ENCODE data around the gene TSPAN13. TPM values are rescaled to one million over a fixed set of nuclear protein-coding genes. Genes with fewer than 3 reads are reported as not detected.
A peak's percentile ranks its signal among the peaks of the same experiment; 100 is the strongest.

The TSPAN13 gene
- polyA plus RNA-seq, 2 of the 4 experiments (the other 2 are of a cell fraction), result 9.6 to 40.7 TPM

GRCh38 chr7:16785846-16786245, 32.3 kb downstream of the TSPAN13 start (continued):
- TF ChIP-seq FOSL2 (IDR thresholded peaks at IDR 0.05) (no peak), FOSL2 (CRISPR knock-in tag; IDR thresholded peaks at IDR 0.05) (no peak)

- POLR2A ChIA-PET, result no interaction called here
Measured at GRCh38 chr7:16786257-16786656, 32.7 kb downstream of the TSPAN13 start.

GRCh38 chr7:16787127-16787526, 33.6 kb downstream of the TSPAN13 start:
- CTCF ChIA-PET, result interaction anchor here (2.1 kb wide), 1 partner anchor 14 kb away, joined by 7 read pairs; no protein-coding TSS in a partner anchor
- TF ChIP-seq USF2 (IDR thresholded peaks at IDR 0.05), result no peak
- TF ChIP-seq EHF (CRISPR knock-in tag; IDR thresholded peaks at IDR 0.05), result no peak
- TF ChIP-seq ESRRA (IDR thresholded peaks at IDR 0.05; ENCODE audit: borderline replicate concordance, low read length), result no peak
- no peak for TF ChIP-seq MYC (IDR thresholded peaks at IDR 0.05; ENCODE audit: borderline replicate concordance, low read length)
- no peak for ATAC-seq
- POLR2A ChIA-PET, result no interaction called here
- DNase-seq (ENCODE audit: low read depth in 1 of 2, low spot score in 1 of 2), result no peak
- FAIRE-seq, result no peak
- Histone ChIP-seq H3K4me3 (no peak overlapping the region), H3K4me2 (no peak overlapping the region), H3K27ac (no peak overlapping the region), H3K4me1 (no peaks in the 10 kb centered on the region), H3K9me3 (no peaks in the 10 kb centered on the region)
- 91% methylated on average over 1 of the region's 1 CpG for WGBS (ENCODE audit: missing lambda C conversion rate)

More at GRCh38 chr7:16786257-16786656, 32.7 kb downstream of the TSPAN13 start:
- CTCF ChIA-PET, result interaction anchor here (2.1 kb wide), 1 partner anchor 15 kb away, joined by 7 read pairs; no protein-coding TSS in a partner anchor
- Histone ChIP-seq H3K4me3 (no peak overlapping the region), H3K4me1 (no peaks in the 10 kb centered on the region), H3K9me3 (no peaks in the 10 kb centered on the region), H3K4me2 (no peak overlapping the region), H3K27ac (no peak overlapping the region)
- FAIRE-seq, result no peak
- TF ChIP-seq RFX5 (IDR thresholded peaks at IDR 0.05), result no peak
- TF ChIP-seq MAFK (IDR thresholded peaks at IDR 0.05; ENCODE audit: partially characterized antibody), result no peak
- TF ChIP-seq POLR2A (IDR thresholded peaks at IDR 0.05; ENCODE audit: low read length), result no peak
- no peak for TF ChIP-seq CHD4 (IDR thresholded peaks at IDR 0.05; ENCODE audit: borderline replicate concordance)
- TF ChIP-seq MYC (IDR thresholded peaks at IDR 0.05; ENCODE audit: borderline replicate concordance, low read length), result no peak
- no peak for TF ChIP-seq EHMT2 (IDR thresholded peaks at IDR 0.05; ENCODE audit: low read depth)
- TF ChIP-seq CEBPB (IDR thresholded peaks at IDR 0.05), result no peak
- no peak for TF ChIP-seq JUN (IDR thresholded peaks at IDR 0.05)
- no peak for TF ChIP-seq HDAC2 (IDR thresholded peaks at IDR 0.05)
- no peak for TF ChIP-seq NPAS2 (CRISPR knock-in tag; IDR thresholded peaks at IDR 0.05; ENCODE audit: borderline replicate concordance)
- no peak for TF ChIP-seq FOXS1 (CRISPR knock-in tag; IDR thresholded peaks at IDR 0.05)
- TF ChIP-seq HOXA7 (CRISPR knock-in tag; IDR thresholded peaks at IDR 0.05), result no peak
- TF ChIP-seq ZC3H11A (IDR thresholded peaks at IDR 0.05), result no peak
- TF ChIP-seq POLR2AphosphoS2 (conservative IDR thresholded peaks at IDR 0.05; ENCODE audit: low read length), result no peak
- TF ChIP-seq ESRRA (IDR thresholded peaks at IDR 0.05; ENCODE audit: borderline replicate concordance, low read length), result no peak
- no peak for TF ChIP-seq E2F6 (IDR thresholded peaks at IDR 0.05; ENCODE audit: borderline replicate concordance, low read depth)
- no peak for ATAC-seq
- no peak for DNase-seq (ENCODE audit: low read depth in 1 of 2, low spot score in 1 of 2)
- WGBS (ENCODE audit: missing lambda C conversion rate), result 67% methylated on average over 4 of the region's 4 CpGs

- no peaks in the 10 kb centered on the region for H3K9me3 ChIP-seq
- H3K4me3 ChIP-seq, result 0 out of 3 replicates have a peak overlapping the region, but pooled peaks have one; percentile 24
- no peaks in the 10 kb centered on the region for H3K4me1 ChIP-seq
- FAIRE-seq (no peak), DNase-seq (ENCODE audit: low read depth in 1 of 2, low spot score in 1 of 2) (no peak), ATAC-seq (peak in 1 of 2 experiments; percentile 46; a peak in 2 of 6 replicates)
- POLR2A ChIA-PET, result no interaction called here
- H3K27ac ChIP-seq, result no peak overlapping the region
- CTCF ChIA-PET, result interaction anchor here (0.8 kb wide), 1 partner anchor 100 kb away, joined by 3 read pairs; no protein-coding TSS in a partner anchor
- WGBS (ENCODE audit: missing lambda C conversion rate), result 5% methylated on average over 1 of the region's 1 CpG
- no peak for TF ChIP-seq TP53 (CRISPR knock-in tag; IDR thresholded peaks at IDR 0.05)
- TF ChIP-seq FOSL2 (IDR thresholded peaks at IDR 0.05), result no peak
- 0 out of 2 replicates have a peak, but pooled peaks have one; percentile 29 for TF ChIP-seq FOSL2 (CRISPR knock-in tag; IDR thresholded peaks at IDR 0.05)
- TF ChIP-seq EHMT2 (IDR thresholded peaks at IDR 0.05; ENCODE audit: low read depth), result no peak
- TF ChIP-seq FOSB (CRISPR knock-in tag; IDR thresholded peaks at IDR 0.05), result peak; percentile 73; the same call in 1 of the 2 replicates
- no peak for TF ChIP-seq ZFP36 (IDR thresholded peaks at IDR 0.05; ENCODE audit: borderline replicate concordance, partially characterized antibody)
- H3K4me2 ChIP-seq, result peak overlapping the region; percentile 38
Measured at GRCh38 chr7:16791071-16791470, 37.5 kb downstream of the TSPAN13 start.

Measured in A549 (cell line).